Kidney (tissue), 14 donors: ENCODE results near the gene PDK2. TPM values are rescaled to one million over a fixed set of nuclear protein-coding genes. Genes with fewer than 3 reads are reported as not detected.
A peak's percentile ranks its signal among the peaks of the same experiment; 100 is the strongest.

Experiments used
- DNase-seq, 5 donors: peaks; one replicate each; pipeline ENCODE4 v3.0.0-alpha.2; 2013 to 2020
- FAIRE-seq: peaks from 2 replicates; lab custom pipeline; 2012; peaks lifted over from hg19 to GRCh38; lab: Jason Lieb, UNC
- H3K27ac ChIP-seq, 2 donors: one replicate each; pipeline ENCODE4 v1.7.0; 2013; ENCODE audit warnings: low read depth in 2 of 2, low read length in 2 of 2, inconsistent platforms in 1 of 2
- H3K27me3 ChIP-seq: one replicate; pipeline ENCODE4 v1.7.1; 2013; ENCODE audit warnings: low read length, inconsistent platforms; ENCODE audit not compliant: control insufficient read depth, insufficient read depth
- H3K36me3 ChIP-seq, 3 donors: one replicate each; pipeline versions ENCODE4 v1.7.0 to v1.7.1; 2013; ENCODE audit warnings: low read length in 3 of 3, control low read depth in 1 of 3, inconsistent platforms in 1 of 3; ENCODE audit not compliant: insufficient read depth in 3 of 3, control insufficient read depth in 2 of 3
- H3K4me1 ChIP-seq, 3 donors: one replicate each; pipeline versions ENCODE4 v1.7.0 to v1.7.1; 2013; ENCODE audit warnings: low read length in 3 of 3, inconsistent platforms in 1 of 3, low read depth in 1 of 3; ENCODE audit not compliant: control insufficient read depth in 2 of 3, insufficient read depth in 2 of 3
- H3K4me3 ChIP-seq, 3 donors: one replicate each; pipeline versions ENCODE4 v1.7.0 to v1.8.1; 2013; ENCODE audit warnings: low read length in 3 of 3, control low read depth in 1 of 3, inconsistent platforms in 1 of 3
- H3K9ac ChIP-seq, 3 donors: one replicate each; pipeline versions ENCODE4 v1.7.0 to v1.7.1; 2013; ENCODE audit warnings: low read length in 3 of 3, control low read depth in 1 of 3, inconsistent platforms in 1 of 3
- H3K9me3 ChIP-seq, 3 donors: one replicate each; pipeline versions ENCODE4 v1.7.0 to v1.7.1; 2013; ENCODE audit warnings: low read length in 3 of 3, control low read depth in 1 of 3, inconsistent platforms in 1 of 3; ENCODE audit not compliant: control insufficient read depth in 2 of 3, insufficient read depth in 1 of 3
- intact Hi-C: fragments of 100-400 bp; cut with DNase I; formaldehyde crosslinking; loops from one replicate; pipeline ENCODE4 v1.11.1; 2022
- polyA plus RNA-seq: library from polyadenylated mRNA; stranded (reverse); fragments of 350-450 nt; fragmentation: Illumina TruSeq; extraction: RNeasy Lipid Tissue Mini Kit (QIAGEN cat#74804); gene quantifications from one replicate; pipeline ENCODE4 v1.2.3, GENCODE V29; 2014; ENCODE audit warnings: low read depth, low replicate concordance; ENCODE audit not compliant: insufficient read depth
- total RNA-seq: library from RNA; stranded (reverse); fragmentation: NEBNext Ultra II Directional; extraction: Animal tissue kit (Norgen Biotek cat#: 25700); gene quantifications from one replicate; pipeline ENCODE4 v1.2.1, GENCODE V29; 2021
- TF ChIP-seq, protein P1 (sequence below): IDR thresholded peaks from 3 replicates; pipeline ENCODE4 v1.5.1; 2012; ENCODE audit warnings: mild to moderate bottlenecking, moderate library complexity, borderline replicate concordance; ENCODE audit not compliant: insufficient read depth; ENCODE audit errors: extremely low read depth
- donor health status: control.
- donor health status: control.
- donor health status: control.
- donor health status: control.
- donor health status: control.
- donor health status: DM: yes; HTN: yes; CAD: no.
- donor health status: Normal renal cell carcinoma (clear cell type).

PDK2 gene
- total and polyA plus RNA-seq, 2 donors from 2014 or later = 41.9 to 121 TPM

DNA sequence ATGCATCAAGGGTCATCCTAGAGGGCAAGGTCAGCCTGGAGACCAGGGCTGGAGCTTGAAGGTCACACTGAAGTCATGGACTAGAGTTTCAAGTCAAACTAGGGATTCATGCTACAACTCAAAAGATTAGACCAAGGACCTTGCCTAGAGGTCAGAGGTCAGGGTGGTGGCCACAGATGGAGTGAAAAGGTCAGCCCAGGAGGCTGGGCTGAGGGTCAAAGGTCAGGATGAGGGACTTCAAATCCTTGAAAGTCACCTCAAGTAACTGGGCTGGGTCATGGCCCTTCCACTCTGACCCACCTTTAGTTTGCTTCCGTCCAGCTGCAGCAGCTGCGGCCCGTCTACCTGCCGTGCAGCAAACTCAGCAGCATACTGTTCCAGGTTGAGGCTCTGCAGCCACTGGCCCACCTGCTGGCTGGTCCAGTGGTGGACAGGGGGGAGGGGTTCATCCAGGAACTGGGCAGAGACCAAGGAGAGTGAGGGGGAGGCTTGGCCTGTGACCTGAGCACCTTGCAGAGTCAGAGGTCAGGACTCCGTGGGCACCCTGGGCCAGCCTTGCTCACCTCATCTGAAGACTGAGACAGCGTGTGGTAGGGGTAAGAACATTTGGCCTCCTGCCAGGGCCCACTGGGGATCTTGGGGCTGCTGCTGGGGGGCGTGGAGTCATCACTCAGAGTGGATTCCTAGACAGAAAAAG is 18.6 kb downstream of the PDK2 start:
- Histone ChIP-seq H3K27ac (no peak overlapping the region), H3K4me1 (peaks cover 0 to 20% (median 19%) of the 10 kb centered on the region in 3 donors), H3K4me3 (no peak overlapping the region), H3K27me3 (no peaks in the 10 kb centered on the region), H3K9ac (peak overlapping the region in 1 of 3 donors; percentile 40), H3K9me3 (no peaks in the 10 kb centered on the region), H3K36me3 (peaks cover 0 to 17% (median 5%) of the 10 kb centered on the region in 3 donors)
- intact Hi-C loops = no loop called here
- DNase-seq (peak in 2 of 5 donors; percentile 69 to 79), FAIRE-seq (no peak)
- TF ChIP-seq, protein P1, sequence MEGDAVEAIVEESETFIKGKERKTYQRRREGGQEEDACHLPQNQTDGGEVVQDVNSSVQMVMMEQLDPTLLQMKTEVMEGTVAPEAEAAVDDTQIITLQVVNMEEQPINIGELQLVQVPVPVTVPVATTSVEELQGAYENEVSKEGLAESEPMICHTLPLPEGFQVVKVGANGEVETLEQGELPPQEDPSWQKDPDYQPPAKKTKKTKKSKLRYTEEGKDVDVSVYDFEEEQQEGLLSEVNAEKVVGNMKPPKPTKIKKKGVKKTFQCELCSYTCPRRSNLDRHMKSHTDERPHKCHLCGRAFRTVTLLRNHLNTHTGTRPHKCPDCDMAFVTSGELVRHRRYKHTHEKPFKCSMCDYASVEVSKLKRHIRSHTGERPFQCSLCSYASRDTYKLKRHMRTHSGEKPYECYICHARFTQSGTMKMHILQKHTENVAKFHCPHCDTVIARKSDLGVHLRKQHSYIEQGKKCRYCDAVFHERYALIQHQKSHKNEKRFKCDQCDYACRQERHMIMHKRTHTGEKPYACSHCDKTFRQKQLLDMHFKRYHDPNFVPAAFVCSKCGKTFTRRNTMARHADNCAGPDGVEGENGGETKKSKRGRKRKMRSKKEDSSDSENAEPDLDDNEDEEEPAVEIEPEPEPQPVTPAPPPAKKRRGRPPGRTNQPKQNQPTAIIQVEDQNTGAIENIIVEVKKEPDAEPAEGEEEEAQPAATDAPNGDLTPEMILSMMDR = no peak

DNA sequence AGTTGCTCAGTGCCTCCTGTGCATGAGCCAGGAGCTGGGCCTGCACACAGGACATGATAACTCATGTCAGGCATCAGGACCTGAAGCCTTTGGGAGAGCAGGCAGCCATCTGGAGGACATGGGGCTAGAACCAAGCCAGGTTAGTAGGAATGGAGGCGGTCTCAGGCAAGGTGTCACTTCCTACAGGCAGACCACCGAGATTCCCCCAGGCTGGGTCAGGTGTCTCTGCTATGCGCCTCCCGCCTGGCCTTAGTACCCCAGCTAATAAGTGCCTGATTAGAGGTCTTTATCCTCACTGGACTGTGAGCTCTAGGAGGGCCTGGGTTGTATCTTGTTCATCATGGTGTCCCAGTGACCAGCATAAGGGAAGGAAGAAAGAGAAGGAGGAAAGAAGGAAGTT is 19.2 kb downstream of the PDK2 start:
- TF ChIP-seq, protein P1 = no peak

DNA sequence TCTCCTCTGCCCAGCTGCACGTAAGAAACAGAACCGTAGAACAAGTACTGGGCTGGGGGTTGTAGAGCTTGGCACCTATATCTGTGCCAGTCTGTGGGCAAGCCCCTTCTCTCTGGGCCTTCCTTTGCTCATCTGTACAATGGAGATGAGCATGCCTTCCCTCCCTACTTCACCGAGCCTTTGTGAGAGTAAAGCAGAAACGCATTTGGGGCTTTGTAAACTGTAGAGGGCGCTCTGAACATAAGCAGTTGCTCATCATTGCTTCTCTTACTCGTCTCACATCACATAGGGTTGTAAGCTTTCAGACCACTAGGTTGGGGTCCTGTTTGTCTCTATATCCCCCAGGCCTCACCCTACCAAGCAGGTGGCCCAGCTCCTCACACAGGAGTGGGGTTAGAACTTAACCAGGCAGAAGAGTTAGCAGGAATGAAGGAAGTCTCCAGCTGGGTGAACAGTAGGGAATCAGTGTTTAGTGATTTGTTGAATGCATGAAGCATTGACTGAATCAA is 19.8 kb downstream of the PDK2 start:
- intact Hi-C loops = no loop called here
- TF ChIP-seq, protein P1 = peak; percentile 61
- peaks cover 0 to 20% (median 19%) of the 10 kb centered on the region in 3 donors for H3K4me1 ChIP-seq
- H3K36me3 ChIP-seq = peaks cover 0 to 5% (median 5%) of the 10 kb centered on the region in 3 donors
- H3K4me3 ChIP-seq = no peak overlapping the region
- FAIRE-seq (no peak), DNase-seq (peak in 3 of 5 donors; percentile 42 to 79 (median 60))
- no peak overlapping the region for H3K9ac ChIP-seq
- H3K9me3 ChIP-seq = no peaks in the 10 kb centered on the region
- no peaks in the 10 kb centered on the region for H3K27me3 ChIP-seq
- no peak overlapping the region for H3K27ac ChIP-seq

More for the DNA sequence above, 19.2 kb downstream of the PDK2 start:
- peaks cover 0 to 10% (median 5%) of the 10 kb centered on the region in 3 donors for H3K36me3 ChIP-seq
- no peaks in the 10 kb centered on the region for H3K27me3 ChIP-seq
- H3K9ac ChIP-seq = no peak overlapping the region
- intact Hi-C loops = no loop called here
- H3K9me3 ChIP-seq = no peaks in the 10 kb centered on the region
- peak in 1 of 5 donors; percentile 61 for DNase-seq
- H3K4me1 ChIP-seq = peaks cover 0 to 20% (median 19%) of the 10 kb centered on the region in 3 donors
- H3K4me3 ChIP-seq = no peak overlapping the region
- FAIRE-seq = no peak
- no peak overlapping the region for H3K27ac ChIP-seq
